GM12878 (cell line): ENCODE data around the gene SPATC1L. TPM values are rescaled to one million over a fixed set of nuclear protein-coding genes. Genes with fewer than 3 reads are reported as not detected.

Source experiments
- ATAC-seq: fragments of 200-7000 bp; cut with Tn5 transposase; 3 replicates; pipeline ENCODE4 v1.9.1; 2020; ENCODE audit warnings: mild to moderate bottlenecking, moderate library complexity
- BruUV-seq: library from RNA; stranded (reverse); fragments of 400-500 nt; replicated peaks from 2 replicates; lab custom pipeline; 2021; lab: Mats Ljungman, UMichigan
- CTCF ChIA-PET: fragments of 300-600 bp; sonication (Branson Sonifier 250); formaldehyde crosslinking; extraction: SDS; loops from one replicate; lab custom pipeline; 2021; ENCODE audit warnings: inconsistent platforms; lab: Yijun Ruan, JAX
- POLR2A ChIA-PET: fragments of 350-600 bp; formaldehyde crosslinking; extraction: SDS; loops from one replicate; lab custom pipeline; 2021; ENCODE audit warnings: inconsistent platforms; lab: Charles Lee
- RAD21 ChIA-PET: fragments of 300-600 bp; sonication (Branson Sonifier 250); formaldehyde crosslinking; loops from one replicate; lab custom pipeline; 2023; ENCODE audit warnings: antibody characterized with exemption; ENCODE audit not compliant: unreplicated experiment; lab: Charles Lee
- SMC1A ChIA-PET: fragments of 300-600 bp; sonication (Branson Sonifier 250); formaldehyde crosslinking; loops from one replicate; lab custom pipeline; 2023; ENCODE audit not compliant: unreplicated experiment, uncharacterized antibody; lab: Charles Lee
- DNase-seq: peaks from one replicate; pipeline ENCODE4 v3.0.0-alpha.2; 2011; ENCODE audit warnings: low read depth, low spot score
- FAIRE-seq: peaks from 3 replicates; lab custom pipeline; 2011; peaks lifted over from hg19 to GRCh38; lab: Jason Lieb, UNC
- H2AFZ ChIP-seq: 2 replicates; pipeline ENCODE4 v1.6.0; 2011; ENCODE audit warnings: low read depth, low read length, control low read depth; ENCODE audit not compliant: control insufficient read depth
- H3K27ac ChIP-seq: 2 replicates; pipeline ENCODE4 v1.5.1; 2011; ENCODE audit warnings: control low read depth; ENCODE audit not compliant: control insufficient read depth, insufficient read depth
- H3K27me3 ChIP-seq, 2 experiments: replicated peaks in 1 of 2; 2 replicates each; pipeline versions ENCODE4 v1.6.0 to v1.6.1; 2011; ENCODE audit warnings: low read length in 1 of 2; ENCODE audit not compliant: control insufficient read depth in 2 of 2, insufficient read depth in 2 of 2
- H3K36me3 ChIP-seq, 2 experiments: 2 replicates each; pipeline ENCODE4 v1.5.1; 2011; ENCODE audit warnings: low read length in 1 of 2; ENCODE audit not compliant: control insufficient read depth in 2 of 2, insufficient read depth in 2 of 2
- H3K4me1 ChIP-seq: 2 replicates; pipeline ENCODE4 v1.6.1; 2011; ENCODE audit warnings: mild to moderate bottlenecking, low read length, moderate library complexity, mixed read lengths; ENCODE audit not compliant: control insufficient read depth, insufficient read depth
- H3K4me2 ChIP-seq: 2 replicates; pipeline ENCODE4 v1.6.0; 2011; ENCODE audit warnings: control low read depth; ENCODE audit not compliant: control insufficient read depth, insufficient read depth
- H3K4me3 ChIP-seq: fragments of 200-600 bp; sonication (generic); 2 replicates; pipeline ENCODE4 v1.5.1; 2016
- H3K79me2 ChIP-seq: 2 replicates; pipeline ENCODE4 v1.6.0; 2011; ENCODE audit warnings: low read length; ENCODE audit not compliant: control insufficient read depth, insufficient read depth
- H3K9ac ChIP-seq: 2 replicates; pipeline ENCODE4 v1.8.0; 2011; ENCODE audit warnings: low read length, control low read depth, mixed read lengths; ENCODE audit not compliant: control insufficient read depth, insufficient read depth
- H3K9me3 ChIP-seq: replicated peaks from 3 replicates; pipeline ENCODE4 v1.5.1; 2011; ENCODE audit warnings: mild to moderate bottlenecking, low read length; ENCODE audit not compliant: control insufficient read depth, insufficient read depth
- H4K20me1 ChIP-seq: 2 replicates; pipeline ENCODE4 v1.6.0; 2011; ENCODE audit not compliant: control insufficient read depth, insufficient read depth
- ASH2L ChIP-seq: fragments of 300-600, 200-600 bp; sonication (generic); IDR thresholded peaks from 2 replicates; pipeline ENCODE4 v1.6.1; 2017; ENCODE audit warnings: low read depth, mild to moderate bottlenecking, borderline replicate concordance
- BHLHE40 ChIP-seq, 2 experiments: fragments of 450-650 bp in 1 of 2; IDR thresholded peaks; 2 replicates each; pipeline ENCODE4 v1.6.1; 2011 to 2017; ENCODE audit warnings: low read depth in 2 of 2, borderline replicate concordance in 1 of 2, improper control_type of control experiment in 1 of 2, low read length in 1 of 2, mild to moderate bottlenecking in 1 of 2
- JUND ChIP-seq: IDR thresholded peaks from 2 replicates; pipeline ENCODE4 v1.6.1; 2012; ENCODE audit warnings: low read depth, mild to moderate bottlenecking, low read length, improper control_type of control experiment, moderate library complexity
- PRDM15 ChIP-seq: fragments of 450-650 bp; formaldehyde crosslinking; IDR thresholded peaks from 2 replicates; pipeline ENCODE4 v1.4.0; 2020; ENCODE audit warnings: mild to moderate bottlenecking, moderate library complexity
- RFX5 ChIP-seq: IDR thresholded peaks from 2 replicates; pipeline ENCODE4 v1.6.1; 2011; ENCODE audit warnings: low read depth, low read length, improper control_type of control experiment
- SIX5 ChIP-seq: IDR thresholded peaks from 2 replicates; pipeline ENCODE4 v1.6.1; 2011; ENCODE audit warnings: mild to moderate bottlenecking, low read depth, low read length, moderate library complexity; ENCODE audit not compliant: severe bottlenecking
- SMAD5 ChIP-seq: IDR thresholded peaks from 2 replicates; pipeline ENCODE4 v1.6.1; 2016; ENCODE audit warnings: antibody characterized with exemption, low read depth
- SUZ12 ChIP-seq: fragments of 200-600 bp; sonication (generic); IDR thresholded peaks from one replicate; pipeline ENCODE4 v1.6.1; 2018; ENCODE audit warnings: antibody characterized with exemption, mild to moderate bottlenecking; ENCODE audit not compliant: unreplicated experiment
- TAF1 ChIP-seq: IDR thresholded peaks from 2 replicates; pipeline ENCODE4 v1.6.1; 2011; ENCODE audit warnings: mild to moderate bottlenecking, low read depth, low read length, borderline replicate concordance
- WGBS: methylation state at CpG from one replicate; pipeline ENCODE4 v1.1.6; 2016; ENCODE audit warnings: low lambda C conversion rate; ENCODE audit not compliant: insufficient replicate concordance, insufficient coverage; ENCODE audit errors: missing lambda C conversion rate; 5-methylcytosine and 5-hydroxymethylcytosine counted together
- in situ Hi-C: fragments of 300-500 bp; cut with MboI; formaldehyde crosslinking; loops from 9 replicates; pipeline ENCODE4 v1.14.3; 2018; ENCODE audit warnings: mixed read lengths
- intact Hi-C: fragments of 100-400 bp; cut with micrococcal nuclease; formaldehyde crosslinking; loops from one replicate; pipeline ENCODE4 v1.14.2; 2022; ENCODE audit not compliant: unreplicated experiment
- polyA plus RNA-seq, 11 experiments: library from polyadenylated mRNA; depleted of rRNA in 4 of 11; unstranded in 6 of 11; stranded (reverse) in 5 of 11; fragments of >200 nt; fragmentation: Nextera tagmentation in 4 of 11; fragmentation: Illumina TruSeq in 1 of 11; extraction: Ambion mirVana in 4 of 11; extraction: Trizol in 1 of 11; gene quantifications; 1 replicate in 1 of 11; 2 replicates in 10 of 11; pipeline versions ENCODE4 v1.2.1 to v1.2.3, GENCODE V29; 2011 to 2016; ENCODE audit warnings: inconsistent platforms in 2 of 11, missing spikeins in 2 of 11, low read depth in 1 of 11
- total RNA-seq, 4 experiments: library from RNA; depleted of rRNA in 3 of 4; stranded (reverse); fragments of >200 nt in 3 of 4; fragmentation: Illumina TruSeq in 1 of 4; extraction: Trizol in 1 of 4; gene quantifications; 2 replicates each; pipeline versions ENCODE4 v1.2.1 to v1.2.3, GENCODE V29; 2013 to 2021
- TF ChIP-seq, protein P1 (sequence below): fragments of 450-650 bp; formaldehyde crosslinking; IDR thresholded peaks from 2 replicates; pipeline ENCODE4 v1.5.0; 2022; ENCODE audit warnings: mild to moderate bottlenecking, missing genetic modification characterization

SPATC1L gene
- total and polyA plus RNA-seq, 10 of the 15 experiments (the other 5 are each of a cell fraction or from before 2014, with no cell fraction given) = 1.4 to 16.0 (median 7.0) TPM; not detected in 2

DNA sequence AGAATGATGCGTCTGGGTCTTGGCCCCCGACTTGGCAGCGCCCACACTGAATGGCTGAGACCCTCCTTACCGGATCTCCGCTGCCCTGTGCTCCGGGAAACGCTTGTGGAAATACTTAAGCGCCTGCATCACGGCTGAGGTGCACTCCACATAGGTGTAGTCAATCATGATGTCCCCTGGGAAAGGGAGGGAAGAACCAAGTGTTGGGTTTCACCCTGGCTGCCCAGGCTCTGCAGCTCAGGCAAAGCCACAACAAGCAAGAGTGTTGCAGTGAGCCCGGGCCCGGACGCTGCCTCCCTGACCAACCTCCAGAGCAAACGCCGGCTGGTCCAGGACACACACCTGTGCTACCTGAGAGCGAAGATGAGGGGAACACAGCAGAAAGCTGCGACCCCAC, 21.5 kb upstream of the SPATC1L start:
- in situ Hi-C loops = no loop called here
- ChIA-PET SMC1A (no interaction called here), POLR2A (no interaction called here), CTCF (no interaction called here), RAD21 (no interaction called here)
- no peak for DNase-seq
- no peaks in the 10 kb centered on the region for H4K20me1 ChIP-seq
- no peak overlapping the region for H2AFZ ChIP-seq
- TF ChIP-seq RFX5 (no peak), SMAD5 (no peak)
- TF ChIP-seq, protein P1, sequence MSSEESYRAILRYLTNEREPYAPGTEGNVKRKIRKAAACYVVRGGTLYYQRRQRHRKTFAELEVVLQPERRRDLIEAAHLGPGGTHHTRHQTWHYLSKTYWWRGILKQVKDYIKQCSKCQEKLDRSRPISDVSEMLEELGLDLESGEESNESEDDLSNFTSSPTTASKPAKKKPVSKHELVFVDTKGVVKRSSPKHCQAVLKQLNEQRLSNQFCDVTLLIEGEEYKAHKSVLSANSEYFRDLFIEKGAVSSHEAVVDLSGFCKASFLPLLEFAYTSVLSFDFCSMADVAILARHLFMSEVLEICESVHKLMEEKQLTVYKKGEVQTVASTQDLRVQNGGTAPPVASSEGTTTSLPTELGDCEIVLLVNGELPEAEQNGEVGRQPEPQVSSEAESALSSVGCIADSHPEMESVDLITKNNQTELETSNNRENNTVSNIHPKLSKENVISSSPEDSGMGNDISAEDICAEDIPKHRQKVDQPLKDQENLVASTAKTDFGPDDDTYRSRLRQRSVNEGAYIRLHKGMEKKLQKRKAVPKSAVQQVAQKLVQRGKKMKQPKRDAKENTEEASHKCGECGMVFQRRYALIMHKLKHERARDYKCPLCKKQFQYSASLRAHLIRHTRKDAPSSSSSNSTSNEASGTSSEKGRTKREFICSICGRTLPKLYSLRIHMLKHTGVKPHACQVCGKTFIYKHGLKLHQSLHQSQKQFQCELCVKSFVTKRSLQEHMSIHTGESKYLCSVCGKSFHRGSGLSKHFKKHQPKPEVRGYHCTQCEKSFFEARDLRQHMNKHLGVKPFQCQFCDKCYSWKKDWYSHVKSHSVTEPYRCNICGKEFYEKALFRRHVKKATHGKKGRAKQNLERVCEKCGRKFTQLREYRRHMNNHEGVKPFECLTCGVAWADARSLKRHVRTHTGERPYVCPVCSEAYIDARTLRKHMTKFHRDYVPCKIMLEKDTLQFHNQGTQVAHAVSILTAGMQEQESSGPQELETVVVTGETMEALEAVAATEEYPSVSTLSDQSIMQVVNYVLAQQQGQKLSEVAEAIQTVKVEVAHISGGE (CRISPR knock-in tag) = no peak
- H3K9ac ChIP-seq = no peak overlapping the region
- H3K36me3 ChIP-seq = peaks cover 2 to 7% of the 10 kb centered on the region in 2 experiments; a peak in 3 of 4 replicates
- no TSS peak for BruUV-seq
- no peak overlapping the region for H3K4me2 ChIP-seq
- H3K4me1 ChIP-seq = no peaks in the 10 kb centered on the region
- ATAC-seq = no peak
- H3K4me3 ChIP-seq = no peak overlapping the region
- FAIRE-seq = no peak
- intact Hi-C loops = no loop called here
- H3K27me3 ChIP-seq = no peaks in the 10 kb centered on the region
- H3K79me2 ChIP-seq = no peaks in the 10 kb centered on the region
- H3K9me3 ChIP-seq = no peaks in the 10 kb centered on the region
- no peak overlapping the region for H3K27ac ChIP-seq
- over 99% methylated on average over 16 of the region's 16 CpGs for WGBS

GRCh38 chr21:46205166-46205565, 20.9 kb upstream of the SPATC1L start:
- Histone ChIP-seq H3K36me3 (peaks cover 3 to 7% of the 10 kb centered on the region in 2 experiments; a peak in 3 of 4 replicates), H3K4me3 (no peak overlapping the region), H3K4me2 (no peak overlapping the region), H3K9me3 (no peaks in the 10 kb centered on the region), H3K4me1 (no peaks in the 10 kb centered on the region), H3K79me2 (no peaks in the 10 kb centered on the region), H3K27me3 (no peaks in the 10 kb centered on the region), H3K27ac (no peak overlapping the region), H3K9ac (no peak overlapping the region), H4K20me1 (no peaks in the 10 kb centered on the region), H2AFZ (no peak overlapping the region)
- ChIA-PET POLR2A (no interaction called here), SMC1A (no interaction called here), RAD21 (no interaction called here), CTCF (no interaction called here)
- in situ Hi-C loops = no loop called here
- BruUV-seq = TSS peak; percentile 51
- TF ChIP-seq TAF1 (no peak), BHLHE40 (IDR thresholded peaks at IDR 0.05; ENCODE audit: borderline replicate concordance in 1 of 2, low read depth in 2 of 2, low read length in 1 of 2) (no peak), SIX5 (no peak), JUND (no peak), PRDM15 (CRISPR knock-in tag) (no peak), ASH2L (no peak), SUZ12 (no peak)
- intact Hi-C loops = no loop called here
- no peak for DNase-seq
- FAIRE-seq = no peak
- ATAC-seq = no peak
- WGBS = 92% methylated on average over 18 of the region's 18 CpGs
